HG02840 (cell line): ENCODE results near the gene FAM81B.

Experiments used
- ATAC-seq: cut with Tn5 transposase; IDR thresholded peaks from one replicate; pipeline ENCODE4 v1.9.1; 2021; ENCODE audit warnings: mild to moderate bottlenecking, moderate library complexity, moderate number of reproducible peaks; ENCODE audit not compliant: unreplicated experiment, low FRiP score

Gene FAM81B

GRCh38 chr5:95454536-95454935 lies 63.4 kb downstream of the FAM81B start:
- no peak for ATAC-seq

- no peak for ATAC-seq
These were observed 69.5 kb downstream of the FAM81B start for GRCh38 chr5:95460665-95461064.

GRCh38 chr5:95471487-95471886 lies 80.3 kb downstream of the FAM81B start:
- no peak for ATAC-seq

GRCh38 chr5:95471942-95472341 lies 80.8 kb downstream of the FAM81B start:
- no peak for ATAC-seq

- no peak for ATAC-seq
These were observed 93.3 kb downstream of the FAM81B start for GRCh38 chr5:95484421-95484820.

GRCh38 chr5:95486191-95486590 lies 95.0 kb downstream of the FAM81B start:
- no peak for ATAC-seq

- ATAC-seq: no peak
These were observed 96.7 kb downstream of the FAM81B start for GRCh38 chr5:95487880-95488279.
